Endodermal cell (in vitro differentiated cells): Measurements from ENCODE around the gene TGFBI. TPM values are rescaled to one million over a fixed set of nuclear protein-coding genes. Genes with fewer than 3 reads are reported as not detected.

Source experiments
- DNase-seq: peaks from one replicate; pipeline ENCODE4 v3.0.0-alpha.2; 2017
- H3K27ac ChIP-seq: 2 replicates; pipeline ENCODE4 v1.5.1; 2013; ENCODE audit warnings: mild to moderate bottlenecking, low read depth, low read length, moderate library complexity
- H3K27me3 ChIP-seq: 2 replicates; pipeline ENCODE4 v1.6.1; 2013; ENCODE audit warnings: mild to moderate bottlenecking, low read length, moderate library complexity; ENCODE audit not compliant: insufficient read depth, control insufficient read depth, poor library complexity, severe bottlenecking
- H3K36me3 ChIP-seq: 2 replicates; pipeline ENCODE4 v1.7.0; 2013; ENCODE audit warnings: mild to moderate bottlenecking, low read length, moderate library complexity; ENCODE audit not compliant: control insufficient read depth, insufficient read depth
- H3K4me1 ChIP-seq: one replicate; pipeline ENCODE4 v1.7.0; 2013; ENCODE audit warnings: low read length; ENCODE audit not compliant: control insufficient read depth, insufficient read depth
- H3K4me3 ChIP-seq: 2 replicates; pipeline ENCODE4 v1.5.1; 2013; ENCODE audit warnings: mild to moderate bottlenecking, low read length, moderate library complexity
- H3K9ac ChIP-seq: 2 replicates; pipeline ENCODE4 v1.6.1; 2013; ENCODE audit warnings: mild to moderate bottlenecking, low read length, moderate library complexity; ENCODE audit not compliant: poor library complexity, severe bottlenecking; ENCODE audit errors: extremely low read depth
- H3K9me3 ChIP-seq: 2 replicates; pipeline ENCODE4 v1.6.1; 2013; ENCODE audit warnings: mild to moderate bottlenecking, low read length, moderate library complexity; ENCODE audit not compliant: control insufficient read depth
- H3K27ac Mint-ChIP-seq: 2 replicates; pipeline ENCODE4 v1.8.0; 2020; ENCODE audit warnings: mixed read lengths
- H3K27me3 Mint-ChIP-seq: 2 replicates; pipeline ENCODE4 v1.8.0; 2021; ENCODE audit warnings: mild to moderate bottlenecking, mixed read lengths; ENCODE audit not compliant: insufficient read depth
- H3K36me3 Mint-ChIP-seq: 2 replicates; pipeline ENCODE4 v1.8.0; 2020; ENCODE audit warnings: low read depth, mixed read lengths
- H3K4me1 Mint-ChIP-seq: 2 replicates; pipeline ENCODE4 v1.8.0; 2020; ENCODE audit warnings: mixed read lengths
- H3K4me3 Mint-ChIP-seq: 2 replicates; pipeline ENCODE4 v1.8.0; 2020; ENCODE audit warnings: mild to moderate bottlenecking, moderate library complexity, mixed read lengths
- H3K9me3 Mint-ChIP-seq: 2 replicates; pipeline ENCODE4 v1.8.0; 2020; ENCODE audit warnings: mild to moderate bottlenecking, mixed read lengths
- WGBS, 2 experiments: methylation state at CpG; one replicate each; pipeline versions ENCODE4 v1.1.5 to v1.1.7; 2013; ENCODE audit warnings: missing lambda C conversion rate in 2 of 2, mixed read lengths in 1 of 2; ENCODE audit not compliant: insufficient coverage in 1 of 2, insufficient read length in 1 of 2; 5-methylcytosine and 5-hydroxymethylcytosine counted together
- total RNA-seq, 2 donors: library from RNA; stranded (reverse); fragmentation: NEBNext Ultra II Directional in 1 of 2; extraction: Animal tissue kit (Norgen Biotek cat#: 25700) in 1 of 2; gene quantifications; 2 replicates in 1 of 2; 3 replicates in 1 of 2; pipeline ENCODE4 v1.2.1, GENCODE V29; 2021
- TF ChIP-seq, protein P1 (sequence below): fragments of 200-600 bp; sonication (generic); conservative IDR thresholded peaks from 2 replicates; pipeline ENCODE4 v1.5.0; 2021; ENCODE audit warnings: antibody characterized with exemption, mild to moderate bottlenecking

Gene TGFBI
- total RNA-seq, 2 donors from 2014 or later: 2.8 to 4.9 TPM

DNA sequence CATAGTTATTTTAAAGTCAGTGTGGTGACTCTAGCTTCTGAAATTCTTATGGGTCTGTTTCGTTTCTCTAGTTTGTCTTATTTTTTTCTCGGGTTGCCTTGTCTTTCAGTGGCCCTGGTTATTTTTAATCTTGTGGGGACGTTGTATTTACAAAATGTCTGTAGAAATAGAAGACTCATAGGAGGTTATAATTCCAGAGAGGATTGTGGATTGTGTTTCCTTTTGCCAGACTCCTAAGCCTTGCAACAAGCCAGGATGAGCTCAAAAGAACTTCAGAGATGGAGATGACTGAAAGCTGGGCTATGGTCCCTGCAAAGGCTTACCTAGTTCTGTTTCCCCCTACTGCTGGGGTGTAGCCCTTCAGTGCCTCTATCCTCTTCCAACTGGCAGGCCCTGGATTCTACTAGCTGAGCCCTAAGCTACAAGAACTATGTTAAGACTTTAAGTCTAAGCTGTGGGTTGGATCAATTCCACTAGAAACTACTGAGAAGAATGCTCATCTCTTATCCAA lies 41.8 kb upstream of the TGFBI start:
- TF ChIP-seq, protein P1, sequence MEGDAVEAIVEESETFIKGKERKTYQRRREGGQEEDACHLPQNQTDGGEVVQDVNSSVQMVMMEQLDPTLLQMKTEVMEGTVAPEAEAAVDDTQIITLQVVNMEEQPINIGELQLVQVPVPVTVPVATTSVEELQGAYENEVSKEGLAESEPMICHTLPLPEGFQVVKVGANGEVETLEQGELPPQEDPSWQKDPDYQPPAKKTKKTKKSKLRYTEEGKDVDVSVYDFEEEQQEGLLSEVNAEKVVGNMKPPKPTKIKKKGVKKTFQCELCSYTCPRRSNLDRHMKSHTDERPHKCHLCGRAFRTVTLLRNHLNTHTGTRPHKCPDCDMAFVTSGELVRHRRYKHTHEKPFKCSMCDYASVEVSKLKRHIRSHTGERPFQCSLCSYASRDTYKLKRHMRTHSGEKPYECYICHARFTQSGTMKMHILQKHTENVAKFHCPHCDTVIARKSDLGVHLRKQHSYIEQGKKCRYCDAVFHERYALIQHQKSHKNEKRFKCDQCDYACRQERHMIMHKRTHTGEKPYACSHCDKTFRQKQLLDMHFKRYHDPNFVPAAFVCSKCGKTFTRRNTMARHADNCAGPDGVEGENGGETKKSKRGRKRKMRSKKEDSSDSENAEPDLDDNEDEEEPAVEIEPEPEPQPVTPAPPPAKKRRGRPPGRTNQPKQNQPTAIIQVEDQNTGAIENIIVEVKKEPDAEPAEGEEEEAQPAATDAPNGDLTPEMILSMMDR: no peak
- Mint-ChIP-seq H3K36me3 (no peaks in the 10 kb centered on the region), H3K9me3 (peaks cover 2% of the 10 kb centered on the region), H3K4me3 (no peak overlapping the region), H3K27ac (no peak overlapping the region), H3K4me1 (no peaks in the 10 kb centered on the region), H3K27me3 (peaks cover 9% of the 10 kb centered on the region)
- Histone ChIP-seq H3K4me1 (no peaks in the 10 kb centered on the region), H3K36me3 (no peaks in the 10 kb centered on the region), H3K4me3 (no peak overlapping the region), H3K27ac (no peak overlapping the region), H3K27me3 (no peaks in the 10 kb centered on the region), H3K9me3 (no peaks in the 10 kb centered on the region), H3K9ac (no peak overlapping the region)
- DNase-seq: no peak
- 90% methylated on average over 3 of the region's 3 CpGs; no CpG with 5 or more reads in 1 of the 2 experiments for WGBS, 2 experiments

DNA sequence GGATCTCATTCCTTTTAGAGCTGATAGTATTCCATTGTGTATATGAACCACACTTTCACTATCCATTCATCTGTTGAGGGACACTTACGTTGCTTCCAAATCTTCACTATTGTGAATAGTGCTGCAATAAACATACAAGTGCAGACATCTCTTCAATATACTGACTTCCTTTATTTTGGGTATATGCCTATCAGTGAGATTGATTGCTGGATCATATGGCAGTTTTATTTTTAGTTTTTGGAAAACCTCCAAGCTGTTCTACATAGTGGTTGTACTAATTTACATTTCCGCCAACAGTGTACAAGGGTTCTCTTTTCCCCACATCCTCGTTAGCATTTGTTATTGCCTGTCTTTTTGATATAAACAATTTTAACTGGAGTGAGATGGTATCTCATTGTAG lies 40.2 kb upstream of the TGFBI start:
- Histone ChIP-seq H3K27me3 (no peaks in the 10 kb centered on the region), H3K4me3 (no peak overlapping the region), H3K9ac (no peak overlapping the region), H3K4me1 (no peaks in the 10 kb centered on the region), H3K27ac (no peak overlapping the region), H3K36me3 (no peaks in the 10 kb centered on the region), H3K9me3 (no peaks in the 10 kb centered on the region)
- H3K27ac Mint-ChIP-seq: no peak overlapping the region
- peaks cover 9% of the 10 kb centered on the region for H3K27me3 Mint-ChIP-seq
- DNase-seq: no peak
- TF ChIP-seq, protein P1: no peak
- H3K4me1 Mint-ChIP-seq: no peaks in the 10 kb centered on the region
- no peaks in the 10 kb centered on the region for H3K9me3 Mint-ChIP-seq
- 79 to 100% methylated on average over 2 to 3 of the region's 3 CpGs for WGBS, 2 experiments
- H3K36me3 Mint-ChIP-seq: no peaks in the 10 kb centered on the region
- H3K4me3 Mint-ChIP-seq: no peak overlapping the region

DNA sequence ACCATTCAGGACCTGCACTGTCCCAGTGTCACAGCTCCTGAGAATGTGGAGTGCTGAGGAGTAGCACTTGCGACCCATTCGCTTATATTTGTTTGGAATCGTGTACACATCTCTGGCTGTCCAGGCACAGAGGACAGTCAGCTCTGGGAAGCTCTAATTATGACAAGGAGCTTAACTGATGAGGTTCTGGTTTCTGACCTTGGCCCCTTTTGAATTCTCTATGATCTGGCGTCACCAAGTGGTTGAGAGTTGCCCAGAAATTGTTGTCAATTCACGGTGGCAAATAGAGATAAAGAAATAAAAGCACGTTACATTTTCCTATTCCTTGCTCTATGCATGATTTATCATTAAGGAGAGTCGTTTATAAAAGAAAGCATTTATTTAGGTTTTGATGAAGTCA lies 39.1 kb upstream of the TGFBI start:
- peaks cover 10% of the 10 kb centered on the region for H3K27me3 Mint-ChIP-seq
- no peaks in the 10 kb centered on the region for H3K4me1 Mint-ChIP-seq
- Histone ChIP-seq H3K4me3 (no peak overlapping the region), H3K27ac (no peak overlapping the region), H3K27me3 (no peaks in the 10 kb centered on the region), H3K36me3 (no peaks in the 10 kb centered on the region), H3K9me3 (no peaks in the 10 kb centered on the region), H3K4me1 (no peaks in the 10 kb centered on the region), H3K9ac (no peak overlapping the region)
- no peak overlapping the region for H3K4me3 Mint-ChIP-seq
- no peak overlapping the region for H3K27ac Mint-ChIP-seq
- no peaks in the 10 kb centered on the region for H3K9me3 Mint-ChIP-seq
- no peaks in the 10 kb centered on the region for H3K36me3 Mint-ChIP-seq
- TF ChIP-seq, protein P1: no peak
- DNase-seq: peak; percentile 13
- 83 to 87% methylated on average over 6 to 7 of the region's 7 CpGs for WGBS, 2 experiments
